SK-N-SH (cell line): Measurements from ENCODE around the gene PPP1R3G.

ENCODE experiments used
- CTCF ChIP-seq: fragments of 200-600 bp; sonication (generic); IDR thresholded peaks from 2 replicates; pipeline ENCODE4 v1.6.1; 2017; ENCODE audit warnings: antibody characterized with exemption, mild to moderate bottlenecking, moderate library complexity
- EP300 ChIP-seq, 2 experiments: IDR thresholded peaks; 2 replicates each; pipeline versions ENCODE4 v1.4.0 to v1.6.1; 2012; ENCODE audit warnings: borderline replicate concordance in 1 of 2, low read depth in 1 of 2, low read length in 1 of 2
- FOXM1 ChIP-seq: IDR thresholded peaks from 2 replicates; pipeline ENCODE4 v1.4.0; 2012; ENCODE audit warnings: low read depth, mild to moderate bottlenecking
- GABPA ChIP-seq: IDR thresholded peaks from 2 replicates; pipeline ENCODE4 v1.4.0; 2012; ENCODE audit warnings: low read depth, mild to moderate bottlenecking
- JUND ChIP-seq: IDR thresholded peaks from 2 replicates; pipeline ENCODE4 v1.4.0; 2012
- MAX ChIP-seq: IDR thresholded peaks from 2 replicates; pipeline ENCODE4 v1.4.0; 2012; ENCODE audit warnings: low read depth
- POLR2AphosphoS5 ChIP-seq: IDR thresholded peaks from 2 replicates; pipeline ENCODE4 v1.6.1; 2012; ENCODE audit warnings: low read depth, low read length
- RAD21 ChIP-seq: IDR thresholded peaks from 2 replicates; pipeline ENCODE4 v1.6.1; 2012; ENCODE audit warnings: mild to moderate bottlenecking, low read length
- RXRA ChIP-seq: IDR thresholded peaks from 2 replicates; pipeline ENCODE4 v1.4.0; 2012; ENCODE audit warnings: low read depth, mild to moderate bottlenecking, borderline replicate concordance
- SMC3 ChIP-seq: IDR thresholded peaks from 2 replicates; pipeline ENCODE4 v1.6.1; 2012; ENCODE audit warnings: low read depth, low read length, improper control_type of control experiment
- TAF1 ChIP-seq: IDR thresholded peaks from 2 replicates; pipeline ENCODE4 v1.6.1; 2012; ENCODE audit warnings: low read depth, mild to moderate bottlenecking, low read length, moderate library complexity, borderline replicate concordance
- YY1 ChIP-seq: IDR thresholded peaks from 2 replicates; pipeline ENCODE4 v1.4.0; 2012; ENCODE audit warnings: low read depth, mild to moderate bottlenecking
- TF ChIP-seq, protein P1 (sequence below): IDR thresholded peaks from 2 replicates; pipeline ENCODE4 v1.4.0; 2012; ENCODE audit warnings: low read depth, borderline replicate concordance
- TF ChIP-seq, protein P2 (sequence below): IDR thresholded peaks from 2 replicates; pipeline ENCODE4 v1.4.0; 2012; ENCODE audit warnings: low read depth, borderline replicate concordance

DNA sequence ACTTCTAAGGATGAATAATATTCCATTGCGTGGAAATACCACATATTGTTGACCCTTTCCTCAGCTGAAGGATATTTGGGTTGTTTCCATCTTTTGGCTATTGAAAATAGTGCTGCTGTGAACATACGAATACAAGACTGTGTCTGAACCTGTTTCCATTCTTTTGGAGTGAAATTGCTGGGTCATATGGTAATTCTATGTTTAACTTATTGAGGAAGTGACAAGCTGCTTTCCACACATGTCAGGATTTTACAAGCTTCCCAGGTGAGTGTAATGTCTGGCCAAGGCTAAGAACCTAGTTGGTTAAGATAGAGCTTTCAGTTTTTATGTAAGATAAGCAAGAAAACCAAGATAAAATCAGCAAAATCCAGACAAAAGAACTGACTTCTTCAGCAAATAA is 48.8 kb downstream of the PPP1R3G start:
- TF ChIP-seq TAF1, result no peak
- no peak for TF ChIP-seq EP300 (IDR thresholded peaks at IDR 0.05; ENCODE audit: borderline replicate concordance in 1 of 2, low read depth in 1 of 2, low read length in 1 of 2)
- no peak for TF ChIP-seq YY1
- no peak for TF ChIP-seq CTCF
- TF ChIP-seq GABPA, result no peak
- no peak for TF ChIP-seq FOXM1
- TF ChIP-seq MAX, result no peak
- no peak for TF ChIP-seq POLR2AphosphoS5
- TF ChIP-seq, protein P1, sequence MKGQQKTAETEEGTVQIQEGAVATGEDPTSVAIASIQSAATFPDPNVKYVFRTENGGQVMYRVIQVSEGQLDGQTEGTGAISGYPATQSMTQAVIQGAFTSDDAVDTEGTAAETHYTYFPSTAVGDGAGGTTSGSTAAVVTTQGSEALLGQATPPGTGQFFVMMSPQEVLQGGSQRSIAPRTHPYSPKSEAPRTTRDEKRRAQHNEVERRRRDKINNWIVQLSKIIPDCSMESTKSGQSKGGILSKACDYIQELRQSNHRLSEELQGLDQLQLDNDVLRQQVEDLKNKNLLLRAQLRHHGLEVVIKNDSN, result no peak
- TF ChIP-seq RXRA, result no peak
- TF ChIP-seq SMC3, result no peak
- TF ChIP-seq, protein P2, sequence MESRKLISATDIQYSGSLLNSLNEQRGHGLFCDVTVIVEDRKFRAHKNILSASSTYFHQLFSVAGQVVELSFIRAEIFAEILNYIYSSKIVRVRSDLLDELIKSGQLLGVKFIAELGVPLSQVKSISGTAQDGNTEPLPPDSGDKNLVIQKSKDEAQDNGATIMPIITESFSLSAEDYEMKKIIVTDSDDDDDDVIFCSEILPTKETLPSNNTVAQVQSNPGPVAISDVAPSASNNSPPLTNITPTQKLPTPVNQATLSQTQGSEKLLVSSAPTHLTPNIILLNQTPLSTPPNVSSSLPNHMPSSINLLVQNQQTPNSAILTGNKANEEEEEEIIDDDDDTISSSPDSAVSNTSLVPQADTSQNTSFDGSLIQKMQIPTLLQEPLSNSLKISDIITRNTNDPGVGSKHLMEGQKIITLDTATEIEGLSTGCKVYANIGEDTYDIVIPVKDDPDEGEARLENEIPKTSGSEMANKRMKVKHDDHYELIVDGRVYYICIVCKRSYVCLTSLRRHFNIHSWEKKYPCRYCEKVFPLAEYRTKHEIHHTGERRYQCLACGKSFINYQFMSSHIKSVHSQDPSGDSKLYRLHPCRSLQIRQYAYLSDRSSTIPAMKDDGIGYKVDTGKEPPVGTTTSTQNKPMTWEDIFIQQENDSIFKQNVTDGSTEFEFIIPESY, result no peak
- TF ChIP-seq RAD21, result no peak
- TF ChIP-seq JUND, result no peak
